ENCODE data around the gene P2RY8. TPM values are rescaled to one million over a fixed set of nuclear protein-coding genes. Genes with fewer than 3 reads are reported as not detected.
"Not testable (repeated sequence)": the region's sequence is repeated elsewhere in the genome, so short reads cannot be mapped to it uniquely, and the experiment has no call there.

P2RY8 gene
- total and polyA plus RNA-seq, 8 donors, result 0.35 to 1.4 (median 0.51) TPM

DNA sequence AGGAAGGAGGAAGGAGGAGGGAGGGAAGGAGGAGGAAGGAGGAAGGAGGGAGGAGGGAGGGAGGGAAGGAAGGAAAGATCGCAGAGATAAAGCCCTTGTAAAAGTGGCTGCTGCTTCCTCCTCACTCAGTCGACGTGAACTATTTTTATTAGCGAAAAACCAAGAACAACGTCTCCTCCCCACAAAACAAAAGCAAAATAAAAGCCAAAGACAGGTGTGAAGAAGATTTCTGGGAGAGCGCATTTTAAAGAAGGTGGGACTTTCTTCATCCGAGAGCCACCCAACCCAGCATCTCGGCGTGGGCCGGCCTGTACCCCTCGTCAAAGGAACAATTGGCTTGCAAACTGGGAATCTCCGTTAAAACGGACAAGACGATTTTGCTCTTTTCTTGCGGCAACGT lies 43.6 kb downstream of the P2RY8 start:
- no peaks in the 10 kb centered on the region for H3K4me1 ChIP-seq
- DNase-seq (no peak), FAIRE-seq (no peak), ATAC-seq (no peak)
- H3K9me3 ChIP-seq, result no peaks in the 10 kb centered on the region
- no peak overlapping the region for H3K27ac ChIP-seq
- TF ChIP-seq, protein P1, sequence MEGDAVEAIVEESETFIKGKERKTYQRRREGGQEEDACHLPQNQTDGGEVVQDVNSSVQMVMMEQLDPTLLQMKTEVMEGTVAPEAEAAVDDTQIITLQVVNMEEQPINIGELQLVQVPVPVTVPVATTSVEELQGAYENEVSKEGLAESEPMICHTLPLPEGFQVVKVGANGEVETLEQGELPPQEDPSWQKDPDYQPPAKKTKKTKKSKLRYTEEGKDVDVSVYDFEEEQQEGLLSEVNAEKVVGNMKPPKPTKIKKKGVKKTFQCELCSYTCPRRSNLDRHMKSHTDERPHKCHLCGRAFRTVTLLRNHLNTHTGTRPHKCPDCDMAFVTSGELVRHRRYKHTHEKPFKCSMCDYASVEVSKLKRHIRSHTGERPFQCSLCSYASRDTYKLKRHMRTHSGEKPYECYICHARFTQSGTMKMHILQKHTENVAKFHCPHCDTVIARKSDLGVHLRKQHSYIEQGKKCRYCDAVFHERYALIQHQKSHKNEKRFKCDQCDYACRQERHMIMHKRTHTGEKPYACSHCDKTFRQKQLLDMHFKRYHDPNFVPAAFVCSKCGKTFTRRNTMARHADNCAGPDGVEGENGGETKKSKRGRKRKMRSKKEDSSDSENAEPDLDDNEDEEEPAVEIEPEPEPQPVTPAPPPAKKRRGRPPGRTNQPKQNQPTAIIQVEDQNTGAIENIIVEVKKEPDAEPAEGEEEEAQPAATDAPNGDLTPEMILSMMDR (IDR thresholded peaks at IDR 0.05), result no peak
- H3K27me3 ChIP-seq, result no peaks in the 10 kb centered on the region
- no peaks in the 10 kb centered on the region for H3K36me3 ChIP-seq
- H3K4me3 ChIP-seq, result no peak overlapping the region
- intact Hi-C loops (cut with DNase I), result no loop called here
- WGBS, 2 donors, result 19 to 22% methylated on average over 16 of the region's 16 CpGs

DNA sequence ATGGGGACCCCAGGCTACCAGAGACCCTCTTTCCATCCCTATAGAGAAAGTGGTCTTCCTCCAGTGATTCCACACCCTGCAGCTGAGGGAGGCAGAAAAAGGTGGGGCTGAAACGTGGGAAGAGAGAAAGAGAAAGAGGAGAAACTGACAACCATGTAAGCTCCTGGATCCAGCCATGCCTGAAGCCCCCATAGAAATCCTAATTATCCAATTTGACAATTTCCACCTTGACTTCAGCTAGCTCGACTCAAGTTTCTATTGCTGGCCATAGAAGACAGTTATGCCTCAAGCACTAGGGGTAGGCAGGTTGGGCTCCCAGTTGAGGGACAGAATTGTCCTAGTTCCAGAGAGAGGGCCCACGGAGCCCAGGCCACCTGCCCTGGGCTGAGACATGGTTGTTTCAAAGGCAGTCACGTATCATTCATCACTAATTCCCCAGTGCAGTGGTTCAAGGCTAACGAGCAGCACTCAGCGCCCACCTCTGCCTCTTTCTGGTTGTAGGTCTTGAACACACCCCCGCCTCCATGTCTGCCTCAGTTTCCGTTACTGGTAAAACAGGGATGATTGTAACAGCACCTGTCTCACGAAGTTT lies 44.5 kb downstream of the P2RY8 start:
- intact Hi-C loops (cut with DNase I), result no loop called here
- Histone ChIP-seq H3K36me3 (no peaks in the 10 kb centered on the region), H3K4me1 (no peaks in the 10 kb centered on the region), H3K27ac (no peak overlapping the region), H3K4me3 (no peak overlapping the region), H3K9me3 (no peaks in the 10 kb centered on the region), H3K27me3 (no peaks in the 10 kb centered on the region)
- DNase-seq (no peak), ATAC-seq (no peak), FAIRE-seq (no peak)
- TF ChIP-seq, protein P1 (IDR thresholded peaks at IDR 0.05), result no peak
- 71 to 76% methylated on average over 9 of the region's 9 CpGs for WGBS, 2 donors

DNA sequence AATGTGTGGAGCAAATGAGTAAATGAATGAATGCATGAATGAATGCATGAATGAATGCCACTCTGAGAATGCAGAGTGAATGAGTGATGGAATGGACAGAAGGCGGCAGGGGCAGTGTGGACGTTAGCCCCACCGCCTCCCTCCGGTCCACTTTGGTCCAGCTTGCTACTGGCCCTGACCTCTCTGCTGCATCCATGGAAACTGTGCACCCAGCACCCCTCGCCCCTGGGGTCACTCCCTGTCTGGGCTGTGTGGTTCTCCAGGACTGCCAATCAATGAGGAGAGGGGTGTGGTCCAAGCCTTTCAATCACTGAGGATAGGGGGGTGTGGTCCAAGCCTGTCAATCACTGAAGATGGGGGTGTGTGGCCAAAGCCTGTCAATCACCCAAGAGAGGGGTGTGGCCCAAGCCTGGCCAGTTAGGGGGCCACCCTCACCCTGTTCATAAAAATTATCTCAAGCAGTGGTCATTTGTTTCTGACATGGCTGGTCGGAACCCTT lies 45.1 kb downstream of the P2RY8 start:
- WGBS, 2 donors, result 75 to 82% methylated on average over 6 of the region's 6 CpGs
- FAIRE-seq (no peak), ATAC-seq (peak in 1 of 4 donors; percentile 21), DNase-seq (peak in 1 of 6 donors; percentile 30)
- no peaks in the 10 kb centered on the region for H3K9me3 ChIP-seq
- no peaks in the 10 kb centered on the region for H3K36me3 ChIP-seq
- no peaks in the 10 kb centered on the region for H3K27me3 ChIP-seq
- TF ChIP-seq, protein P1 (IDR thresholded peaks at IDR 0.05), result no peak
- H3K27ac ChIP-seq, result no peak overlapping the region
- H3K4me3 ChIP-seq, result no peak overlapping the region
- intact Hi-C loops (cut with DNase I), result no loop called here
- H3K4me1 ChIP-seq, result no peaks in the 10 kb centered on the region

DNA sequence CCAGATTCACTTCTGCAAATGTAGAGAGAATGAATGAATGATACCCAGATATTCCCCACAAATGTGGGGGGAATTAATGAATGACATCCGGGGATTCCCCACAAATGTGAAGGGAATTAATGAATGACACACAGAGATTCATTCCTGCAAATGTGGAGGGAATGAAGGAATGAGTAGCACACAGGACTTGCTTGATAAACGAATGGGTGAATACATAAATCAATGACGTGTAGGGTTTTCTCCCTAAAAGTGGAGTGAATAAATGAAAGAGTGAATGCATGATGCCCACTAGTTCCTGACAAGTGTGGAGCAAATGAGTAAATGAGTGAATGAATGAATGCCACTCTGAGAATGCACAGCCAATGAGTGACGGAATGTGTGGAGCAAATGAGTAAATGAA lies 45.7 kb downstream of the P2RY8 start:
- FAIRE-seq, result not testable (repeated sequence)

DNA sequence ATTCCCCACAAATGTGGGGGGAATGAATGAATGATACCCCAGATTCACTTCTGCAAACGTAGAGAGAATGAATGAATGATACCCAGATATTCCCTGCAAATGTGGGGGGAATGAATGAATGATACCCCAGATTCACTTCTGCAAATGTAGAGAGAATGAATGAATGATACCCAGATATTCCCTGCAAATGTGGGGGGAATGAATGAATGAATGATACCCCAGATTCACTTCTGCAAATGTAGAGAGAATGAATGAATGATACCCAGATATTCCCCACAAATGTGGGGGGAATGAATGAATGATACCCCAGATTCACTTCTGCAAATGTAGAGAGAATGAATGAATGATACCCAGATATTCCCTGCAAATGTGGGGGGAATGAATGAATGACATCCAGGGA lies 46.3 kb downstream of the P2RY8 start:
- WGBS, 2 donors, result 72 to 75% methylated on average over 1 of the region's 1 CpG
- intact Hi-C loops (cut with DNase I); ATAC-seq; DNase-seq; H3K9me3 ChIP-seq; H3K36me3 ChIP-seq; H3K4me3 ChIP-seq; H3K27me3 ChIP-seq; H3K27ac ChIP-seq; H3K4me1 ChIP-seq; FAIRE-seq: not testable (repeated sequence)

More for the DNA sequence above, 45.7 kb downstream of the P2RY8 start:
- ATAC-seq; DNase-seq; intact Hi-C loops (cut with DNase I); H3K9me3 ChIP-seq; H3K4me3 ChIP-seq; H3K4me1 ChIP-seq; H3K27me3 ChIP-seq; H3K27ac ChIP-seq; H3K36me3 ChIP-seq: not testable (repeated sequence)
- WGBS, 2 donors, result 92 to 93% methylated on average over 4 of the region's 4 CpGs

DNA sequence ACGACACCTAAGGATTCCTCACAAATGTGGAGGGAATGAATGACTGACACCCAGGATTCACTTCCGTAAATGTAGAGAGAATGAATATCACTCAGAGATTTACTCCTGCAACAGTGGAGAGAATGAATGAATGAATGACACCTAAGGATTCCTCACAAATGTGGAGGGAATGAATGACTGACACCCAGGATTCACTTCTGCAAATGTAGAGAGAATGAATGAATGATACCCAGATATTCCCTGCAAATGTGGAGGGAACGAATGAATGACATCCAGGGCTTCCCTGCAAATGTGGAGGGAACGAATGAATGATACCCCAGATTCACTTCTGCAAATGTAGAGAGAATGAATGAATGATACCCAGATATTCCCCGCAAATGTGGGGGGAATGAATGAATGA lies 47.6 kb downstream of the P2RY8 start:
- H3K27ac ChIP-seq; H3K27me3 ChIP-seq; H3K9me3 ChIP-seq; H3K4me1 ChIP-seq; DNase-seq; intact Hi-C loops (cut with DNase I); H3K36me3 ChIP-seq; FAIRE-seq; ATAC-seq; H3K4me3 ChIP-seq: not testable (repeated sequence)
- WGBS, 2 donors, result 73 to 80% methylated on average over 4 to 5 of the region's 5 CpGs
